B cell (primary cell): ENCODE data around the gene MVD. TPM values are rescaled to one million over a fixed set of nuclear protein-coding genes. Genes with fewer than 3 reads are reported as not detected.

Source experiments
- ATAC-seq: fragments of 200-7000 bp; cut with Tn5 transposase; one replicate; pipeline ENCODE4 v1.10.0; 2021; ENCODE audit warnings: low read depth, mild to moderate bottlenecking, moderate number of reproducible peaks, moderate library complexity
- CTCF ChIA-PET: fragments of 350-600 bp; sonication (Branson Sonifier 250); formaldehyde crosslinking; loops from one replicate; lab custom pipeline; 2021; ENCODE audit warnings: antibody characterized with exemption, inconsistent platforms; lab: Charles Lee
- POLR2A ChIA-PET: fragments of 350-600 bp; sonication (Branson Sonifier 250); formaldehyde crosslinking; loops from one replicate; lab custom pipeline; 2021; ENCODE audit warnings: antibody characterized with exemption; lab: Charles Lee
- DNase-seq: peaks from one replicate; pipeline ENCODE4 v3.0.0; 2013
- H2AFZ ChIP-seq: 2 replicates; pipeline ENCODE4 v1.6.1; 2012; ENCODE audit warnings: mild to moderate bottlenecking, low read depth, low read length; ENCODE audit not compliant: insufficient read depth, poor library complexity, severe bottlenecking
- H3K27ac ChIP-seq, 2 donors: 1 replicate in 1 of 2; 2 replicates in 1 of 2; pipeline ENCODE4 v1.5.1; 2012 to 2013; ENCODE audit warnings: low read length in 2 of 2, mild to moderate bottlenecking in 2 of 2, moderate library complexity in 1 of 2
- H3K27me3 ChIP-seq, 4 experiments: fragments of 200-600 bp in 1 of 4; sonication (generic) in 1 of 4; replicated peaks in 1 of 4; 1 replicate in 2 of 4; 2 replicates in 2 of 4; pipeline versions ENCODE4 v1.6.1 to v1.7.0; 2013 to 2016; ENCODE audit warnings: low read length in 3 of 4, mild to moderate bottlenecking in 2 of 4, mixed read lengths in 1 of 4, moderate library complexity in 1 of 4; ENCODE audit not compliant: insufficient read depth in 4 of 4, control insufficient read depth in 3 of 4; ENCODE audit errors: control extremely low read depth in 1 of 4
- H3K36me3 ChIP-seq, 2 experiments: replicated peaks in 1 of 2; 1 replicate in 1 of 2; 2 replicates in 1 of 2; pipeline versions ENCODE4 v1.6.1 to v1.7.1; 2013; ENCODE audit warnings: low read length in 1 of 2; ENCODE audit not compliant: insufficient read depth in 2 of 2, control insufficient read depth in 1 of 2; ENCODE audit errors: control extremely low read depth in 1 of 2, extremely low read depth in 1 of 2
- H3K4me1 ChIP-seq, 2 donors: fragments of 200-600 bp in 1 of 2; sonication (generic) in 1 of 2; 1 replicate in 1 of 2; 2 replicates in 1 of 2; pipeline versions ENCODE4 v1.5.1 to v1.6.1; 2013 to 2017; ENCODE audit warnings: low read length in 2 of 2; ENCODE audit not compliant: control insufficient read depth in 2 of 2, insufficient read depth in 2 of 2
- H3K4me2 ChIP-seq: replicated peaks from 2 replicates; pipeline ENCODE3; 2012; ENCODE audit warnings: mild to moderate bottlenecking, low read depth, low read length; ENCODE audit not compliant: poor library complexity, severe bottlenecking
- H3K4me3 ChIP-seq, 5 experiments: fragments of 200-600 bp in 1 of 5; sonication (generic) in 1 of 5; 1 replicate in 3 of 5; 2 replicates in 2 of 5; pipeline versions ENCODE4 v1.5.1 to v1.7.0; 2011 to 2016; ENCODE audit warnings: low read length in 4 of 5, mild to moderate bottlenecking in 4 of 5, low read depth in 2 of 5, control low read depth in 1 of 5, moderate library complexity in 1 of 5; ENCODE audit not compliant: insufficient read depth in 1 of 5; ENCODE audit errors: control extremely low read depth in 1 of 5, extremely low read depth in 1 of 5
- H3K79me2 ChIP-seq: fragments of 200-600 bp; sonication (generic); one replicate; pipeline ENCODE4 v1.6.0; 2016; ENCODE audit warnings: low read length; ENCODE audit not compliant: control insufficient read depth, insufficient read depth
- H3K9ac ChIP-seq: fragments of 200-600 bp; sonication (generic); 2 replicates; pipeline ENCODE4 v1.6.1; 2017; ENCODE audit warnings: mild to moderate bottlenecking, low read length, moderate library complexity
- H3K9me3 ChIP-seq, 3 donors: one replicate each; pipeline versions ENCODE4 v1.6.1 to v1.7.1; 2013; ENCODE audit warnings: low read length in 2 of 3; ENCODE audit not compliant: control insufficient read depth in 2 of 3, insufficient read depth in 1 of 3; ENCODE audit errors: control extremely low read depth in 1 of 3
- H4K20me1 ChIP-seq: 2 replicates; pipeline ENCODE4 v1.6.0; 2012; ENCODE audit warnings: mild to moderate bottlenecking, low read length; ENCODE audit not compliant: insufficient read depth, control insufficient read depth, poor library complexity, severe bottlenecking
- H3K27ac Mint-ChIP-seq: one replicate; pipeline ENCODE4 v1.8.0; 2021; ENCODE audit warnings: mixed read lengths
- H3K27me3 Mint-ChIP-seq: one replicate; pipeline ENCODE4 v1.8.0; 2021; ENCODE audit warnings: mixed read lengths
- H3K4me1 Mint-ChIP-seq: one replicate; pipeline ENCODE4 v1.8.0; 2021; ENCODE audit warnings: mixed read lengths
- H3K4me3 Mint-ChIP-seq: one replicate; pipeline ENCODE4 v1.8.0; 2021; ENCODE audit warnings: mixed read lengths
- H3K9me3 Mint-ChIP-seq: one replicate; pipeline ENCODE4 v1.8.0; 2022; ENCODE audit warnings: mixed read lengths; ENCODE audit not compliant: insufficient read depth
- CTCF ChIP-seq: fragments of 200-600 bp; IDR thresholded peaks from one replicate; pipeline ENCODE4 v1.8.0; 2022; ENCODE audit warnings: antibody characterized with exemption, mild to moderate bottlenecking
- EZH2 ChIP-seq: IDR thresholded peaks from 2 replicates; pipeline ENCODE4 v1.6.1; 2012; ENCODE audit warnings: borderline replicate concordance, low read depth, mild to moderate bottlenecking, moderate library complexity, low read length; ENCODE audit not compliant: insufficient read depth, poor library complexity, severe bottlenecking
- WGBS: methylation state at CpG from one replicate; pipeline ENCODE4 v1.1.5; 2013; ENCODE audit warnings: missing lambda C conversion rate; ENCODE audit not compliant: insufficient coverage; 5-methylcytosine and 5-hydroxymethylcytosine counted together
- intact Hi-C: fragments of 100-400 bp; cut with micrococcal nuclease; formaldehyde crosslinking; loops from one replicate; pipeline ENCODE4 v1.10.0; 2022
- polyA plus RNA-seq: library from polyadenylated mRNA; depleted of rRNA; stranded (reverse); fragments of >200 nt; gene quantifications from 2 replicates; pipeline ENCODE4 v1.2.3, GENCODE V29; 2012
- total RNA-seq, 2 donors: library from RNA; stranded (reverse); fragments of 120-200 nt in 1 of 2; gene quantifications; 1 replicate in 1 of 2; 2 replicates in 1 of 2; pipeline versions ENCODE4 v1.2.3 to v1.2.4, GENCODE V29; 2013 to 2022

MVD gene
- total and polyA plus RNA-seq, 2 donors (not counting 1 experiment from before 2014, with no cell fraction given) = 40.9 to 95.4 TPM

DNA sequence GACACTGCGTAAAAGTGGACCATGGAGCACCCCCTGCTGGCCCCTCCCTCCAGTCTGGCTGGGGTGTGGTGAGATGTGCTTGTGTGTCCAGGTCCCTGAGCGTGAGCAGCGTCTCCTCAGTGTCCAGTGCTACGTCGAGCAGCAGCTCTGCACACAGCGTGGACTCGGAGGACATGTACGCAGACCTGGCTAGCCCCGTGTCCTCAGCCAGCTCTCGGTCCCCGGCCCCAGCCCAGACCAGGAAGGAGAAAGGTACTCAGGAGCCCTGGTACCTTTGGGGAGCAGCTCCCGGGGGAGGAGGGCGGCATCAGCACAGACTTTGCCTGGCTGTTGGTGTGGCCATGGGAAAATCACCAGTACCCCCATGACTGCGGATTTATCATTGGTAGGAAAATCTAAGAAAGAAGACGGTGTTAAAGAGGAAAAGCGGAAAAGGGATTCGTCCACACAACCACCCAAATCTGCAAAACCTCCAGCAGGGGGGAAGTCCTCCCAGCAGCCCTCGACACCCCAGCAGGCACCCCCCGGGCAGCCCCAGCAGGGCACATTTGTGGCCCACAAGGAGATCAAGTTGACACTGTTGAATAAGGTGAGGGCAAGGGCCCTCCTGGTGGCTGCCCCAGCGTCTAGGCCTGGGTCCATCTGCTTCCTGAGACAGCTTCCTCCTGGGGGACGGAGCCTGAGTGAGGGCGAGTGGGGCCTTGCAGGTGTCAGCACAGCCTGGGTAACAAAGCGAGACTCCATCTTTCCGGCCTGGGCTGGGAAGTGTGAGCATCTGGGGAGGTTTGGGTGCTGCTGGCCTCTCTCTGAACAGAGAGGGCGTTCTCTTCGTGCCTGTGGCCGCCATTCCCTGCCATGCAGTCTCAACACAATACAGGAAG lies 35.1 kb downstream of the MVD start:
- intact Hi-C loops = no loop called here
- H3K27ac ChIP-seq = no peak overlapping the region
- DNase-seq = no peak
- CTCF ChIA-PET = no interaction called here
- peaks cover 3% of the 10 kb centered on the region for H3K4me1 Mint-ChIP-seq
- H3K4me2 ChIP-seq = no peak overlapping the region
- no peak overlapping the region for H3K4me3 ChIP-seq
- ATAC-seq = no peak
- H3K27me3 ChIP-seq = no peaks in the 10 kb centered on the region
- 93% methylated on average over 22 of the region's 27 CpGs for WGBS
- no peaks in the 10 kb centered on the region for H3K9me3 ChIP-seq
- H3K4me3 Mint-ChIP-seq = no peak overlapping the region
- no peaks in the 10 kb centered on the region for H3K27me3 Mint-ChIP-seq
- H3K4me1 ChIP-seq = no peaks in the 10 kb centered on the region
- no peak overlapping the region for H2AFZ ChIP-seq
- H3K36me3 ChIP-seq = peaks cover 0 to 82% of the 10 kb centered on the region in 2 experiments
- TF ChIP-seq CTCF = no peak
- no peak for TF ChIP-seq EZH2
- no peak overlapping the region for H3K27ac Mint-ChIP-seq
- H4K20me1 ChIP-seq = peaks cover 16% of the 10 kb centered on the region
- H3K9ac ChIP-seq = no peak overlapping the region
- peaks cover 4% of the 10 kb centered on the region for H3K79me2 ChIP-seq
- no peaks in the 10 kb centered on the region for H3K9me3 Mint-ChIP-seq
- POLR2A ChIA-PET = no interaction called here

DNA sequence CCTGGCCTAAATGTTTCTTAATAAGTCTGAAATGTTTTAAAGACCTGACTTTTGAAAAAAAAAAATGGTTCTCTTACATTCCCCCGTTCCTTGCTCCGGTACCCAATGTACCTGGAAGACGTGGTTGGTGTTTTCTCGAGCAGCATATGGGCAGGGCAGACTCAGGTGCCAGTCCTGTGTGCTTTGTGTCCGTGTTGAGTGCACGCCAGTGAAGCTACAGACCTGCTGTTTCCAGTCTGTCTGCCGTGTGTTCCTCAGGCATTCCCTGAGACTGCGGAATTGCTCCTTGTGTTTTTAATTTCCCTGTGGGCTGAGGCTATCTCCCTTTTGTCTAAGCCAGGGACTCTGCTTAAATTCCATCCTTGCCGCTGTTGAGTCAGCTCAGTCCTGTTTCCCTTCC lies 36.2 kb downstream of the MVD start:
- ATAC-seq = no peak
- Histone ChIP-seq H4K20me1 (peaks cover 27% of the 10 kb centered on the region), H3K27me3 (no peaks in the 10 kb centered on the region), H3K36me3 (peaks cover 0 to 85% of the 10 kb centered on the region in 2 experiments), H3K79me2 (peaks cover 4% of the 10 kb centered on the region), H2AFZ (no peak overlapping the region), H3K9me3 (no peaks in the 10 kb centered on the region), H3K4me2 (no peak overlapping the region), H3K4me3 (no peak overlapping the region), H3K9ac (no peak overlapping the region), H3K4me1 (no peaks in the 10 kb centered on the region), H3K27ac (no peak overlapping the region)
- H3K9me3 Mint-ChIP-seq = no peaks in the 10 kb centered on the region
- 98% methylated on average over 9 of the region's 9 CpGs for WGBS
- ChIA-PET CTCF (no interaction called here), POLR2A (no interaction called here)
- DNase-seq = no peak
- no peaks in the 10 kb centered on the region for H3K27me3 Mint-ChIP-seq
- intact Hi-C loops = no loop called here
- no peak overlapping the region for H3K4me3 Mint-ChIP-seq
- no peak for TF ChIP-seq CTCF
- TF ChIP-seq EZH2 = no peak
- H3K27ac Mint-ChIP-seq = no peak overlapping the region
- no peaks in the 10 kb centered on the region for H3K4me1 Mint-ChIP-seq
